ENCODE measurements around the gene SPRYD3.

The SPRYD3 gene

GRCh38 chr12:53074283-53074998, 4.7 kb downstream of the SPRYD3 start:
- no peak overlapping the region for H3K4me3 ChIP-seq (ENCODE audit: severe bottlenecking)

GRCh38 chr12:53073881-53074280, 5.3 kb downstream of the SPRYD3 start:
- no peaks in the 10 kb centered on the region for H3K27me3 ChIP-seq (ENCODE audit: insufficient read depth, poor library complexity, severe bottlenecking)
- H3K27ac ChIP-seq (ENCODE audit: poor library complexity, severe bottlenecking) = no peak overlapping the region
- DNase-seq (ENCODE audit: low spot score) (no peak), ATAC-seq (ENCODE audit: low read depth) (no peak)
- peaks cover 31% of the 10 kb centered on the region for H3K4me1 ChIP-seq (ENCODE audit: insufficient read depth, poor library complexity, severe bottlenecking)
- TF ChIP-seq CTCF (IDR thresholded peaks at IDR 0.05; ENCODE audit: poor library complexity, severe bottlenecking) = no peak
- H3K4me3 ChIP-seq (ENCODE audit: severe bottlenecking) = no peak overlapping the region
- H3K9me3 ChIP-seq (ENCODE audit: severe bottlenecking) = no peaks in the 10 kb centered on the region
- H3K36me3 ChIP-seq (ENCODE audit: low read depth) = peaks cover 68% of the 10 kb centered on the region

More at GRCh38 chr12:53074283-53074998, 4.7 kb downstream of the SPRYD3 start:
- Histone ChIP-seq H3K9me3 (ENCODE audit: severe bottlenecking) (no peaks in the 10 kb centered on the region), H3K36me3 (ENCODE audit: low read depth) (peaks cover 68% of the 10 kb centered on the region), H3K27ac (ENCODE audit: poor library complexity, severe bottlenecking) (no peak overlapping the region), H3K27me3 (ENCODE audit: insufficient read depth, poor library complexity, severe bottlenecking) (no peaks in the 10 kb centered on the region), H3K4me1 (ENCODE audit: insufficient read depth, poor library complexity, severe bottlenecking) (peaks cover 25% of the 10 kb centered on the region)
- ATAC-seq (ENCODE audit: low read depth) = no peak
- no peak for TF ChIP-seq CTCF (IDR thresholded peaks at IDR 0.05; ENCODE audit: poor library complexity, severe bottlenecking)
- no peak for DNase-seq (ENCODE audit: low spot score)

- Histone ChIP-seq H3K9me3 (ENCODE audit: severe bottlenecking) (no peaks in the 10 kb centered on the region), H3K4me1 (ENCODE audit: insufficient read depth, poor library complexity, severe bottlenecking) (peaks cover 36% of the 10 kb centered on the region), H3K27me3 (ENCODE audit: insufficient read depth, poor library complexity, severe bottlenecking) (no peaks in the 10 kb centered on the region), H3K36me3 (ENCODE audit: low read depth) (peaks cover 64% of the 10 kb centered on the region), H3K4me3 (ENCODE audit: severe bottlenecking) (no peak overlapping the region), H3K27ac (ENCODE audit: poor library complexity, severe bottlenecking) (peak overlapping the region; percentile 35)
- no peak for DNase-seq (ENCODE audit: low spot score)
- TF ChIP-seq CTCF (IDR thresholded peaks at IDR 0.05; ENCODE audit: poor library complexity, severe bottlenecking) = no peak
- no peak for ATAC-seq (ENCODE audit: low read depth)
Observed at GRCh38 chr12:53071591-53072551, 7.3 kb downstream of the SPRYD3 start.

- no peak for TF ChIP-seq CTCF (IDR thresholded peaks at IDR 0.05; ENCODE audit: poor library complexity, severe bottlenecking)
- Histone ChIP-seq H3K4me3 (ENCODE audit: severe bottlenecking) (no peak overlapping the region), H3K36me3 (ENCODE audit: low read depth) (peaks cover 63% of the 10 kb centered on the region), H3K4me1 (ENCODE audit: insufficient read depth, poor library complexity, severe bottlenecking) (peaks cover 44% of the 10 kb centered on the region), H3K9me3 (ENCODE audit: severe bottlenecking) (no peaks in the 10 kb centered on the region), H3K27me3 (ENCODE audit: insufficient read depth, poor library complexity, severe bottlenecking) (no peaks in the 10 kb centered on the region), H3K27ac (ENCODE audit: poor library complexity, severe bottlenecking) (peak overlapping the region; percentile 35)
- DNase-seq (ENCODE audit: low spot score) (no peak), ATAC-seq (ENCODE audit: low read depth) (no peak)
Observed at GRCh38 chr12:53070877-53071492, 8.2 kb downstream of the SPRYD3 start.
